AML-193 (cell line): ENCODE measurements around the gene PIP5KL1.

Experiments used
- DNase-seq, 2 experiments: peaks; one replicate each; lab custom pipeline; 2025; lab: John Stamatoyannopoulos, UW

Gene PIP5KL1

DNA sequence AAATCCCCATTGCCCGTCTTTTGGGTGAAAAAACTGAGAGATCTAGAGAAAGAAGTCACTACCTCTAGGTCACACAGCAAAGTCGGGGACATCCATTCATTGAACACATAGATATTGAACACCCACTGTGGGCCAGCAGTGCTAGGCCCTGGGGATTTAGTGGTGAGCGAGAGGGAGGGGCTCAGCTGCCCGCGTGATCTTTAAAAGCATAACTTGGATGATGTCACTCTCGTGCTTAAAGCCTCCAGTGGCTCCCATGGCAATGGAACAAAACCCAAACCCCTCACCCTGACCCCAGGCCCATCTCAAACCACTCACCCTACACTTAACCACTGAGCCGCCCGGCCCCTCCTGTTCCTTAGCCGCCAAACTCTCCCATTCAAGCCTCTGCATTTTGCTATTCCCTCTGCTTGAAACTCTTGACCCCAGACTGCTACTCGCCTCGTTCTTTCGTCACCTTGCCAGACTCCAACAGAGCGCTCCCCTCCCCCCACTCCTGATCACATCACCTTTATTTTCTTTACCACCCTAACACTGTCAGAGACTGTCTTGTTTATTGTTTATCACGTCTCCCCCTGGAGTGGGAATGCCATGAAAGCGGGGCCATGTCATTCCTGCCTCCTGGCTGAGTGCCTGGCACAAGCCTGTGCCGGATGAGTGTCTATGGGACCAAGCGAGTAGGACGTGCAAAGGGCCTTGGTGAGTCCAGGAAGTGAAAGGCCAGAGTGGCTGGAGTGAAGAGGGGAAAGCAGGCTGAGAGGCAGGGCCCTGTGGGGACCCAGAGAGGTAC is 710 bp upstream of the PIP5KL1 start:
- DNase-seq, result no peak

GRCh38 chr9:127929625-127929979 is 975 bp downstream of the PIP5KL1 start:
- DNase-seq, result no peak

GRCh38 chr9:127928676-127929624 is 1.6 kb downstream of the PIP5KL1 start:
- DNase-seq, result no peak

GRCh38 chr9:127927988-127928675 is 2.4 kb downstream of the PIP5KL1 start:
- DNase-seq, result no peak

GRCh38 chr9:127927201-127927987 is 3.2 kb downstream of the PIP5KL1 start:
- no peak for DNase-seq

GRCh38 chr9:127926906-127927200 is 3.7 kb downstream of the PIP5KL1 start:
- DNase-seq, result no peak

GRCh38 chr9:127925959-127926905 is 4.3 kb downstream of the PIP5KL1 start:
- DNase-seq, result no peak

GRCh38 chr9:127924736-127925444 is 5.7 kb downstream of the PIP5KL1 start:
- no peak for DNase-seq

DNA sequence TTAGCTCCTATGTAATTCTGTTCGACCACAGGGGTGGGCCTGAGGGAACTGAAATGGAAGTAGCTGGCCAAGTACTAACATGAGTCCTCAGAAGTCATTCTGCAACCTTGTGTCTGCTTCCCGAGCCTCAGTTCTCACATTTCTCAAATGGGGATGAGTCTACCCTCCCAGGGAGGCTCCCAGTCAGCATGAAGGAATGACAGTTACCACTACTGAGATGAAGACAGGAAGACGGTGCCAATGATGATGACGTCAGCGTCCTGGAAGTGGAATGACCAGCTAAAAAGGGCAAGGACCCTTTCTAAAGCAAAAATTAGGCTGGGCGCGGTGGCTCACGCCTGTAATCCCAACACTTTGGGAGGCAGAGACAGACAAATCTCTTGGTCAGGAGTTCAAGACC is 6.8 kb downstream of the PIP5KL1 start:
- no peak for DNase-seq

DNA sequence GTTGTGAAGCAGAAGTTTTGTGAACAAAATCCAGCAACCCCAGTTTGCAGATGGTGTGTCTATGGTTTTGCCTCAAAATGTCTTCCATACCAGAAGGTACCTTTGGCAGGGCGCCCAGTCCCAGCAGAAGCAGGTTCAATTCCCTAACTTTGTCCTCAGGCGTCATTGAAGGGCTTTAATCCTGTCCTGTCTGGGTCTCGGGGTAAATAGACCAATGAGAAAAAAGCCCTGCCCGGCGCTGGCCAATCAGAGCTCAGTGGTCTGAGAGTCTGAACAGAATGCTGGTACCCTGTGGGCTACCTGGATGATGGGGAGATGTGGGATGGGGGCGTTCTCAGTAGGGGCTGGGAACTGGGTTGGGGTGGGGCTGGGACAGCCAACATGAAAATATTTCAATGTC is 7.5 kb downstream of the PIP5KL1 start:
- DNase-seq, result no peak

GRCh38 chr9:127921557-127922120 is 8.9 kb downstream of the PIP5KL1 start:
- DNase-seq, result peak; percentile 16 to 50

GRCh38 chr9:127920794-127921193 is 9.8 kb downstream of the PIP5KL1 start:
- DNase-seq, result no peak

DNA sequence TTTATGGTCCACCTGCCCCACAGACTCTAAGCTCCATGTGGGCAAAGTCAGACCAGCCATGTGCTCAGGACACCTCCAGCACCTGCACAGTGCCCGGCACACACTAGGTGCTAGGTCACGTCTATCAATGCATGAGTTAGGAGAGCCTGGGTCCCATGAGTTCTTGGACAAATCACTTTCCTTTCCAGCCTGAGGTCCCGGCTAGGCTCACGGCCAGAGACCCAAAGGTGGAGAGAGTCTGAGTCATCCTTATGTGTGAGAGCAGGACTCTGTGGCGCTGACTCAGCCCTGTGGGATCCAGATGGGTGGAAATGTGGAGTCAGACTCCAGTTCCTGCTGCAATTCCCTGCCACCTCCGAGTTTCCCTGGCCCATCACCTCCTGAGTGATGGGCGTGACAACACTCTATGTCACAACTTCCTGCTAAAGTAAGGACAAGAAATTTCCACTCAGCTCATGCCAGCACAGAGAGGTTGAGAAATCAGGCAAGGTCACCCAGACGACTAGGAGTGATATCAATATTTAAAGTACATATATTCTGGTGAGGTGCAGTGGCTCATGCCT is 11.2 kb downstream of the PIP5KL1 start:
- peak; percentile 63 to 79 for DNase-seq

DNA sequence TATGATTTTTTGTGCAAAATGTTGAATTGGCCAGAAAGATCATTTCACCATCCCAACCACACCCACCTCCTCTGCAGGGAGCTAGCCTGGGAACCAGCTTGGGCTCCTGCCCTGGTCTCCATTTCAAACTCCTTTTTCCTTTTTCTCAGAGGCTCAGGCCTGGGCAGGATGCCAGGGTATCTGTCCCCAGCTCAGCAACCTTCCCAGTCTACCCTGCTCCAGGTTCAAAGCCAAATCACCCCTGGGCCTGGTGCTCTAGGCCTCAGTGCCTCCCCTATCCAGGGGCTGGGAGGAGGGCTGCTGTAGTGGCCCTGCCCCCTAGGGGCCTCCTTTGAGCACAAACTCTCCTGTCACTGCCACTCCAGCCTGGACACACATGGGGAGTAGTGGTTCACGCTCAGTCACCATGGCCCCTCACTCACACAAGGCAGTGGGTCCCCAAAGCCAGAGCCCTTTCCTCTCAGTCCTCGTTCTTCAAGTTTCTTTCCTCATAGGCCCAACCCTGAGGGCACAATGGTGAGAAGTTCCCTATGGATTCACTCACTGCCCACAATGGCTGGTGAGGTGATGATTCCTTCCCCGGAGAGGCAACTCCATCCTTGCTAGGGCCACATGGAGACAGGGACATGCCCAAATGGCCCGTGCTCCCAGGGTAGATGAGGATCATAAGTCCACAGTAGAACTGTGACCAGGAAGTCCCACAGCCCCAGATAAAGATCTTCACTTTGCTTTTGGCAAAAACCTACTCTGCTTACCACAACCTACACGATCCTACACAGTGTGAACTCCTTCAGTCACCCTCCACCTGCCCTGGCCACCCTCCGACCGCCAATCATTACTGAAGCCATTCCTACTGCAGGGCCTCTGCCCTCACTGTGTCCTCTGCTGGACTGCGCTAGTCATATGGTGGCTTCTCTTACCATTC is 12.1 kb downstream of the PIP5KL1 start:
- no peak for DNase-seq

GRCh38 chr9:127917603-127918002 is 13.0 kb downstream of the PIP5KL1 start:
- no peak for DNase-seq

- peak; percentile 64 to 76 for DNase-seq
Measured at GRCh38 chr9:127916720-127917581, 13.6 kb downstream of the PIP5KL1 start, which contains the start of gene ST6GALNAC4. ST6GALNAC4 (minus strand) TSS chr9:127917041; CDS start chr9:127916419, 622 bp downstream.
